SKM-1 treated with dmso at 0.1 percent for 144 hours (cell line): ENCODE measurements around the gene SPDYE16.
"Not testable (repeated sequence)": the region's sequence is repeated elsewhere in the genome, so short reads cannot be mapped to it uniquely, and the experiment has no call there.

Experiments used
- DNase-seq: peaks from one replicate; lab custom pipeline; 2025; ENCODE audit not compliant: unreplicated experiment; lab: John Stamatoyannopoulos, UW

Gene SPDYE16

GRCh38 chr7:76549855-76550248 lies 6.8 kb upstream of the SPDYE16 start:
- DNase-seq, result not testable (repeated sequence)

- DNase-seq, result peak; percentile 87
Observed at GRCh38 chr7:76549025-76549854, 6.1 kb upstream of the SPDYE16 start.

- not testable (repeated sequence) for DNase-seq
Observed at GRCh38 chr7:76531643-76532042, 11.5 kb downstream of the SPDYE16 start.

- not testable (repeated sequence) for DNase-seq
Observed at GRCh38 chr7:76526183-76526582, 16.9 kb downstream of the SPDYE16 start.

- not testable (repeated sequence) for DNase-seq
Observed at GRCh38 chr7:76516932-76517331, 26.2 kb downstream of the SPDYE16 start.

GRCh38 chr7:76515999-76516443 lies 27.1 kb downstream of the SPDYE16 start:
- DNase-seq, result peak; percentile 48

GRCh38 chr7:76514926-76515771 lies 27.9 kb downstream of the SPDYE16 start:
- no peak for DNase-seq

- DNase-seq, result no peak
Observed at GRCh38 chr7:76513817-76514799, 29.0 kb downstream of the SPDYE16 start.

- DNase-seq, result peak; percentile 6
Observed at GRCh38 chr7:76512941-76513816, 29.9 kb downstream of the SPDYE16 start.

GRCh38 chr7:76511911-76512885 lies 30.9 kb downstream of the SPDYE16 start:
- not testable (repeated sequence) for DNase-seq

- not testable (repeated sequence) for DNase-seq
Observed at GRCh38 chr7:76511200-76511910, 31.7 kb downstream of the SPDYE16 start.

- no peak for DNase-seq
Observed at GRCh38 chr7:76509931-76510877, 32.9 kb downstream of the SPDYE16 start, which contains the start of gene UPK3B. TSS of gene UPK3B (plus strand) at chr7:76510552. CDS start at chr7:76510653, 101 bp downstream.

GRCh38 chr7:76507723-76508406 lies 35.2 kb downstream of the SPDYE16 start:
- DNase-seq, result peak; percentile 90

GRCh38 chr7:76506643-76507042 lies 36.5 kb downstream of the SPDYE16 start:
- not testable (repeated sequence) for DNase-seq

GRCh38 chr7:76506081-76506440 lies 37.0 kb downstream of the SPDYE16 start:
- no peak for DNase-seq
